ENCODE results near the gene CREB3L2. TPM values are rescaled to one million over a fixed set of nuclear protein-coding genes. Genes with fewer than 3 reads are reported as not detected.

The CREB3L2 gene
- total and polyA plus RNA-seq, 10 of the 15 experiments (the other 5 are each of a cell fraction or from before 2014, with no cell fraction given) = 6.4 to 67.1 (median 26.2) TPM

DNA sequence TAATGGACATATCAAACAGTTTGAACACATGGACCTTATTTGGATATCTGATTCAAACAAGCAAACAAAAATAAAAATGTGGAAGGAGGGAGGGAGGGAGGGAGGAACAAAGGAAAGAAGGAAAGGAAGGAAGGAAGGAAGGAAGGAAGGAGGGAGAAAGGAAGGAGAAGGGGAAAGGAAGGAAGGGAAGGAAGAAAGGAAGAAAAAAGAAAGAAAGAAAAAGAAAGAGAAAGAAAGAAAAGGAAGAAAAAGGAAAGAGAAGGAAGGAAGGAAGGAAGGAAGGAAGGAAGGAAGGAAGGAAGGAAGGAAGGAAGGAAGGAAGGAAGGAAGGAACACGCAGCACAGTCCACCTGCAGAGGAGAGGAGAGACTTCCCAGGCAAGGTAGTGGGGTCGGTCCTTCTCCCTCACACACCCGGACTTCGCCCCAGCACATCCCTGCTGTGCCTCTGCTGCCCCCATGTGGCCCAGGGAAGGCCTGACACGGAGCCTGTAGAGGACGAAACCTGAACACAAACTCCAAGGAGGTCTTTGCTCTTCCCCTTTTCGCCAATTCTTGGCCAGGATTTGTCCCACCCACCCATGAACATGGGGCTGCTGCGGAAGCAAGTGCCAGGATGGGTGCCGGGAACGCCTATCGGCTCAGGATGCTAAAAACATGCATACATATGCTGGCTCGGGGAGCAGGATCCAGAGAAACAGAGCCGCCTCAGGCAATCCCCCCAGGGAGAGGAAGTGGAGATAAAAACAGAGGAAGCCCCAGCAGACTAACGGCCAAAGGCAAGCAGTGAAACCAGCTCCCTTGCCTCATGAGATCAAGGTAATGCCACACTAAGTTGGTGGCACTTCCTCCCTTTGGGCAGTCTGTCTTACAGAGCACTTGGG lies 102.8 kb downstream of the CREB3L2 start (continued):
- no peak for TF ChIP-seq CEBPZ (IDR thresholded peaks at IDR 0.05; ENCODE audit: low read depth, low read length)
- TF ChIP-seq ETV6 (conservative IDR thresholded peaks at IDR 0.05 in 1 of 2, IDR thresholded peaks at IDR 0.05 in 1 of 2; ENCODE audit: borderline replicate concordance in 1 of 2, low read depth in 1 of 2) = peak in 1 of 2 experiments; percentile 97; a peak in 2 of 4 replicates
- TF ChIP-seq IKZF2 (IDR thresholded peaks at IDR 0.05) = peak in 1 of 2 experiments; percentile 51; a peak in 1 of 4 replicates
- no peak for TF ChIP-seq BCL11A (IDR thresholded peaks at IDR 0.05; ENCODE audit: low read depth, low read length)
- TF ChIP-seq SIX5 (IDR thresholded peaks at IDR 0.05; ENCODE audit: low read depth, low read length, severe bottlenecking) = no peak
- peak; percentile 64; the same call in 1 of the 2 replicates for TF ChIP-seq SMARCA5 (IDR thresholded peaks at IDR 0.05)
- TF ChIP-seq BACH1 (IDR thresholded peaks at IDR 0.05; ENCODE audit: borderline replicate concordance) = no peak
- TF ChIP-seq IRF4 (IDR thresholded peaks at IDR 0.05; ENCODE audit: low read depth, low read length) = peak; percentile 46; the same call in 1 of the 2 replicates
- peak; percentile 55; the same call in 1 of the 2 replicates for TF ChIP-seq RB1 (IDR thresholded peaks at IDR 0.05; ENCODE audit: borderline replicate concordance)
- 0 out of 2 replicates have a peak, but pooled peaks have one; percentile 70 for TF ChIP-seq STAT1 (conservative IDR thresholded peaks at IDR 0.05)
- no peak for TF ChIP-seq PAX5 (IDR thresholded peaks at IDR 0.05; ENCODE audit: borderline replicate concordance, low read depth, low read length)
- no peak for TF ChIP-seq WRNIP1 (IDR thresholded peaks at IDR 0.05; ENCODE audit: borderline replicate concordance, low read depth, low read length)
- no peak for TF ChIP-seq CHD1 (IDR thresholded peaks at IDR 0.05; ENCODE audit: low read depth, low read length)
- TF ChIP-seq HCFC1 (IDR thresholded peaks at IDR 0.05; ENCODE audit: low read length) = no peak
- TF ChIP-seq NKRF (conservative IDR thresholded peaks at IDR 0.05) = no peak
- no peak for TF ChIP-seq MTA3 (IDR thresholded peaks at IDR 0.05; ENCODE audit: borderline replicate concordance, low read length)
- TF ChIP-seq, protein P1, sequence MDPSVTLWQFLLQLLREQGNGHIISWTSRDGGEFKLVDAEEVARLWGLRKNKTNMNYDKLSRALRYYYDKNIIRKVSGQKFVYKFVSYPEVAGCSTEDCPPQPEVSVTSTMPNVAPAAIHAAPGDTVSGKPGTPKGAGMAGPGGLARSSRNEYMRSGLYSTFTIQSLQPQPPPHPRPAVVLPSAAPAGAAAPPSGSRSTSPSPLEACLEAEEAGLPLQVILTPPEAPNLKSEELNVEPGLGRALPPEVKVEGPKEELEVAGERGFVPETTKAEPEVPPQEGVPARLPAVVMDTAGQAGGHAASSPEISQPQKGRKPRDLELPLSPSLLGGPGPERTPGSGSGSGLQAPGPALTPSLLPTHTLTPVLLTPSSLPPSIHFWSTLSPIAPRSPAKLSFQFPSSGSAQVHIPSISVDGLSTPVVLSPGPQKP (IDR thresholded peaks at IDR 0.05; ENCODE audit: low read depth, low read length) = 0 out of 2 replicates have a peak, but pooled peaks have one; percentile 12
- peak; percentile 16; the same call in 1 of the 2 replicates for TF ChIP-seq RUNX3 (IDR thresholded peaks at IDR 0.05; ENCODE audit: low read length)
- TF ChIP-seq CTCF (IDR thresholded peaks at IDR 0.05 in 2 of 3, conservative IDR thresholded peaks at IDR 0.05 in 1 of 3; ENCODE audit: control insufficient read depth in 2 of 3, extremely low read depth in 1 of 3, insufficient read depth in 1 of 3, low read depth in 3 of 3, low read length in 3 of 3) = peak; percentile 88 to 98 (median 98)
- TF ChIP-seq POU2F2 (IDR thresholded peaks at IDR 0.05; ENCODE audit: borderline replicate concordance, low read depth, low read length) = 0 out of 3 replicates have a peak, but pooled peaks have one; percentile 50
- TF ChIP-seq DPF2 (IDR thresholded peaks at IDR 0.05) = 0 out of 2 replicates have a peak, but pooled peaks have one; percentile 34

All from GM12878 (cell line).